Esophagus muscularis mucosa (tissue), 4 donors: ENCODE results near the gene DCAF4. TPM values are rescaled to one million over a fixed set of nuclear protein-coding genes. Genes with fewer than 3 reads are reported as not detected.
A peak's percentile ranks its signal among the peaks of the same experiment; 100 is the strongest.

ENCODE experiments used
- DNase-seq: peaks from one replicate; pipeline ENCODE4 v3.0.0-alpha.2; 2017; ENCODE audit errors: extremely low spot score
- H3K27ac ChIP-seq, 4 donors: fragments of 200-600 bp; sonication (generic); replicated peaks in 1 of 4; 1 replicate in 3 of 4; 2 replicates in 1 of 4; pipeline ENCODE4 v1.5.1; 2016 to 2019; ENCODE audit warnings: mild to moderate bottlenecking in 1 of 4
- H3K27me3 ChIP-seq, 4 donors: fragments of 200-600 bp; sonication (generic); one replicate each; pipeline versions ENCODE4 v1.5.1 to v1.6.0; 2016 to 2019
- H3K36me3 ChIP-seq, 4 donors: fragments of 200-600 bp; sonication (generic); one replicate each; pipeline ENCODE4 v1.5.1; 2016 to 2019
- H3K4me1 ChIP-seq, 4 donors: fragments of 200-600 bp; sonication (generic); one replicate each; pipeline ENCODE4 v1.5.1; 2016 to 2019
- H3K4me3 ChIP-seq, 4 donors: fragments of 200-600 bp; sonication (generic); 1 replicate in 2 of 4; 2 replicates in 2 of 4; pipeline ENCODE4 v1.5.1; 2016 to 2019; ENCODE audit warnings: mild to moderate bottlenecking in 4 of 4, moderate library complexity in 1 of 4
- H3K9me3 ChIP-seq, 4 donors: fragments of 200-600 bp; sonication (generic); 1 replicate in 3 of 4; 2 replicates in 1 of 4; pipeline ENCODE4 v1.5.1; 2016 to 2019
- CTCF ChIP-seq, 3 experiments: fragments of 200-600 bp in 2 of 3; fragments of 450-650 bp in 1 of 3; sonication (generic) in 2 of 3; IDR thresholded peaks; one replicate each; pipeline ENCODE4 v1.5.1; 2017 to 2019; ENCODE audit warnings: antibody characterized with exemption in 3 of 3, mild to moderate bottlenecking in 2 of 3, moderate library complexity in 1 of 3
- EP300 ChIP-seq: sonication (generic); formaldehyde crosslinking; IDR thresholded peaks from one replicate; pipeline ENCODE4 v1.6.1; 2017; ENCODE audit warnings: antibody characterized with exemption
- POLR2A ChIP-seq: fragments of 450-650 bp; IDR thresholded peaks from one replicate; pipeline ENCODE4 v1.6.1; 2017; ENCODE audit warnings: antibody characterized with exemption, moderate library complexity, mild to moderate bottlenecking, low read depth
- POLR2AphosphoS5 ChIP-seq, 2 donors: sonication (generic); formaldehyde crosslinking; IDR thresholded peaks; one replicate each; pipeline ENCODE4 v1.6.1; 2017; ENCODE audit warnings: antibody characterized with exemption in 2 of 2
- WGBS: methylation state at CpG from one replicate; pipeline ENCODE4 v1.1.5; 2018; 5-methylcytosine and 5-hydroxymethylcytosine counted together
- intact Hi-C: fragments of 100-400 bp; cut with DNase I; formaldehyde crosslinking; loops from one replicate; pipeline ENCODE4 v1.15.1; 2023
- total RNA-seq, 4 donors: library from RNA; depleted of rRNA; stranded (reverse); fragments of >200 nt; gene quantifications; one replicate each; pipeline versions ENCODE4 v1.1.0 to v1.2.1, GENCODE V29; 2016

The DCAF4 gene
- total RNA-seq, 4 donors from 2014 or later = 10.9 to 18.7 (median 14.7) TPM

DNA sequence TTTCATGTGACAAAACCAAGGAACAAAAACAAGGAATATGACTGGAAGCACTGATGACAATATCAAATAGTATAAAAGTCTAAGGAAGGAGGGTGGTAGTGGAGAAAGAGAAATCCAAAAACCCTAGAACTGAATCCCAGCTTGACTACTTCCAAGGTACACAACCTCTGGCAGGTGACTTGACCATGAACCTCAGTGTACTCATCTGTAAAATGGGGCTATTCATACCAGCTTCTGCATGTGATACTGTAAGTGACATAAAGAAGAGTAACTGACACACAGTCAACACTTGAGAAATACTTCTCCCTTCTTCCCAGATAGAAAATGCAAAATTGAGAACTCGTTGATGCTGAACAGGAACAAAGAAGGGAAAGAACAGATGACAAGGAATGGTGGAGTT is 22.0 kb upstream of the DCAF4 start:
- intact Hi-C loops = no loop called here
- Histone ChIP-seq H3K4me1 (peaks cover 0 to 37% (median 12%) of the 10 kb centered on the region in 4 donors), H3K4me3 (no peak overlapping the region), H3K27me3 (peaks cover 0 to 7% (median 0%) of the 10 kb centered on the region in 4 donors), H3K36me3 (no peaks in the 10 kb centered on the region), H3K27ac (no peak overlapping the region), H3K9me3 (no peaks in the 10 kb centered on the region)
- no peak for DNase-seq
- TF ChIP-seq EP300 = no peak
- no peak for TF ChIP-seq POLR2AphosphoS5 (IDR thresholded peaks at IDR 0.05)
- no peak for TF ChIP-seq POLR2A
- no peak for TF ChIP-seq CTCF (IDR thresholded peaks at IDR 0.05)
- 29% methylated on average over 1 of the region's 1 CpG for WGBS

DNA sequence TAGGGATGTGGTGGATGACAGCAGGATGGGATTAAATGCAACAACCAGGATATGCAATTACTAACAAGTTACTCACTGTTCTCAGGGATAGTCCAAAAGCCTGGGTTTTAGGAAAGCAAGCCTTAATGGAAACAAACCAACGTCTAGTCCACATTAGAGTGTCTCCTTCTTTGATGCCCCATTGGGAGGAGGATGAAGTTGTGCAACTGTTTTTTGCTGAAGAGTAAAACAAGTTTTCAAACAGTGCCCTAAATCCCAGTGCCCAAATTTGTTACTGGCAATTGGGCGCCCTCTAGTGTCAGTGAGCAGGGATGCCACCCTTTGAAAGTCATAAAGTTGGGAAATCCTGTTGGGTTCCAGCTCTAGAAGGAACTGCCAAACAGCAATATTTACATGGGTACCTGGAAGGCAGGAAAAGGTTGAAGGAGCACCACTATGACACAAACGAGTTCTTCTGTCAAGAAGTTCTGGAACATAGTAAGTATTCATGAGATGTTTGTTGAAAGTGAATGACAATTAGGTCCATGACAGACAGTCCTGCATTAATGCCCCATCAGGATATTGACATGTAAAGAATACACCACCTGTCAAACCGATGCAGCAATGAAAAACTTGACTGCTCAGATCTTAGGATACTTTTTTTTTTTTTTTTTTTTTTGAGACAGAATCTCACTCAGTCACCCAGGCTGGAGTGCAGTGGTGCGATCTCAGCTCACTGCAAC is 21.3 kb upstream of the DCAF4 start:
- TF ChIP-seq EP300 = no peak
- no peak for TF ChIP-seq POLR2A
- TF ChIP-seq CTCF (IDR thresholded peaks at IDR 0.05) = peak; percentile 88 to 96 (median 92)
- WGBS = 26% methylated on average over 5 of the region's 5 CpGs
- no peak for DNase-seq
- peaks cover 0 to 41% (median 13%) of the 10 kb centered on the region in 4 donors for H3K4me1 ChIP-seq
- H3K9me3 ChIP-seq = no peaks in the 10 kb centered on the region
- no peak overlapping the region for H3K27ac ChIP-seq
- H3K4me3 ChIP-seq = no peak overlapping the region
- H3K36me3 ChIP-seq = no peaks in the 10 kb centered on the region
- intact Hi-C loops = loop anchor here (1.0 kb wide), 1 partner anchor 391 kb away; no protein-coding TSS in a partner anchor
- H3K27me3 ChIP-seq = peaks cover 0 to 7% (median 0%) of the 10 kb centered on the region in 4 donors

GRCh38 chr14:72906316-72906715 is 19.9 kb upstream of the DCAF4 start:
- TF ChIP-seq EP300 (no peak), POLR2A (no peak), CTCF (IDR thresholded peaks at IDR 0.05) (no peak), POLR2AphosphoS5 (IDR thresholded peaks at IDR 0.05) (no peak)
- intact Hi-C loops = no loop called here
- Histone ChIP-seq H3K4me1 (peaks cover 0 to 41% (median 13%) of the 10 kb centered on the region in 4 donors), H3K36me3 (no peaks in the 10 kb centered on the region), H3K27me3 (peaks cover 0 to 7% (median 0%) of the 10 kb centered on the region in 4 donors), H3K4me3 (no peak overlapping the region), H3K9me3 (no peaks in the 10 kb centered on the region), H3K27ac (no peak overlapping the region)
- 43% methylated on average over 3 of the region's 3 CpGs for WGBS
- DNase-seq = no peak

- intact Hi-C loops = no loop called here
- Histone ChIP-seq H3K4me1 (peaks cover 0 to 41% (median 13%) of the 10 kb centered on the region in 4 donors), H3K27me3 (peaks cover 0 to 7% (median 0%) of the 10 kb centered on the region in 4 donors), H3K4me3 (no peak overlapping the region), H3K9me3 (no peaks in the 10 kb centered on the region), H3K36me3 (no peaks in the 10 kb centered on the region), H3K27ac (no peak overlapping the region)
- TF ChIP-seq POLR2AphosphoS5 (IDR thresholded peaks at IDR 0.05) (no peak), EP300 (no peak), CTCF (IDR thresholded peaks at IDR 0.05) (no peak), POLR2A (no peak)
- 56% methylated on average over 1 of the region's 1 CpG for whole genome bisulfite sequencing
- no peak for DNase-seq
Measured at GRCh38 chr14:72906879-72907278, 19.4 kb upstream of the DCAF4 start.
